WERI-Rb-1 (cell line): Measurements from ENCODE around the gene JRKL.
"Not testable (repeated sequence)": the region's sequence is repeated elsewhere in the genome, so short reads cannot be mapped to it uniquely, and the experiment has no call there.

Source experiments
- DNase-seq: peaks from one replicate; pipeline ENCODE4 v3.0.0-alpha.2; 2020
- H3K27ac ChIP-seq: fragments of 250-450 bp; sonication (Bioruptor Pico); 2 replicates; pipeline ENCODE4 v1.5.1; 2020; ENCODE audit warnings: mild to moderate bottlenecking, moderate library complexity
- H3K27me3 ChIP-seq: fragments of 250-450 bp; sonication (Bioruptor Pico); 2 replicates; pipeline ENCODE4 v1.5.1; 2021; ENCODE audit warnings: mild to moderate bottlenecking, low read depth, moderate library complexity; ENCODE audit not compliant: insufficient read depth, severe bottlenecking
- H3K36me3 ChIP-seq: fragments of 250-450 bp; sonication (Bioruptor Pico); 2 replicates; pipeline ENCODE4 v1.5.1; 2020; ENCODE audit warnings: mild to moderate bottlenecking, moderate library complexity
- H3K4me3 ChIP-seq: 2 replicates; pipeline ENCODE4 v1.5.1; 2011; ENCODE audit warnings: low read depth, mild to moderate bottlenecking, control low read depth, low read length
- H3K9me3 ChIP-seq: fragments of 250-450 bp; sonication (Bioruptor Pico); 2 replicates; pipeline ENCODE4 v1.5.1; 2021; ENCODE audit warnings: mild to moderate bottlenecking, moderate library complexity; ENCODE audit not compliant: severe bottlenecking
- TF ChIP-seq, protein P1 (sequence below): IDR thresholded peaks from 2 replicates; pipeline ENCODE4 v1.5.1; 2011; ENCODE audit warnings: low read depth, mild to moderate bottlenecking, control low read depth, inconsistent platforms, low read length

JRKL gene

DNA sequence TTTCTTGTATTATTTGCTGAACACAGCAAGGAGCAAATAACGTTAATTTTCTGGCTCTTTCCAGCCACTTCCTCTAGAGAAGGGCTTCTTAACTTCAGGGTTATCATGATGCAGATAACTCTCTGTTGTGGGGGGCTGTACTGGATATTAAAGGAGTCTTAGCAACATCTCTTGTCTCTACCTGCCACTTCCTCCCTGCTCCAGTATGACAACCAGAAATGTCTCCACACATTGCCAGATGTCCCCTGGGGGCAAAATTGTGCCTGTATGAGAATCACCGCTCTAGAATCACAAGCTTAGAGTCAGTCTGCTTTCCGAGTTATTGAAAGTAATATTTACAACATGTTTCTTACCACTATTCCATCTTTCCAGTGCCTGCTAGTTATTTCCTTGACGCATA, 6.8 kb downstream of the JRKL start:
- DNase-seq: no peak
- TF ChIP-seq, protein P1, sequence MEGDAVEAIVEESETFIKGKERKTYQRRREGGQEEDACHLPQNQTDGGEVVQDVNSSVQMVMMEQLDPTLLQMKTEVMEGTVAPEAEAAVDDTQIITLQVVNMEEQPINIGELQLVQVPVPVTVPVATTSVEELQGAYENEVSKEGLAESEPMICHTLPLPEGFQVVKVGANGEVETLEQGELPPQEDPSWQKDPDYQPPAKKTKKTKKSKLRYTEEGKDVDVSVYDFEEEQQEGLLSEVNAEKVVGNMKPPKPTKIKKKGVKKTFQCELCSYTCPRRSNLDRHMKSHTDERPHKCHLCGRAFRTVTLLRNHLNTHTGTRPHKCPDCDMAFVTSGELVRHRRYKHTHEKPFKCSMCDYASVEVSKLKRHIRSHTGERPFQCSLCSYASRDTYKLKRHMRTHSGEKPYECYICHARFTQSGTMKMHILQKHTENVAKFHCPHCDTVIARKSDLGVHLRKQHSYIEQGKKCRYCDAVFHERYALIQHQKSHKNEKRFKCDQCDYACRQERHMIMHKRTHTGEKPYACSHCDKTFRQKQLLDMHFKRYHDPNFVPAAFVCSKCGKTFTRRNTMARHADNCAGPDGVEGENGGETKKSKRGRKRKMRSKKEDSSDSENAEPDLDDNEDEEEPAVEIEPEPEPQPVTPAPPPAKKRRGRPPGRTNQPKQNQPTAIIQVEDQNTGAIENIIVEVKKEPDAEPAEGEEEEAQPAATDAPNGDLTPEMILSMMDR: no peak
- Histone ChIP-seq H3K27ac (no peak overlapping the region), H3K36me3 (peaks cover 1% of the 10 kb centered on the region), H3K4me3 (no peak overlapping the region), H3K9me3 (peaks cover 6% of the 10 kb centered on the region), H3K27me3 (no peaks in the 10 kb centered on the region)

DNA sequence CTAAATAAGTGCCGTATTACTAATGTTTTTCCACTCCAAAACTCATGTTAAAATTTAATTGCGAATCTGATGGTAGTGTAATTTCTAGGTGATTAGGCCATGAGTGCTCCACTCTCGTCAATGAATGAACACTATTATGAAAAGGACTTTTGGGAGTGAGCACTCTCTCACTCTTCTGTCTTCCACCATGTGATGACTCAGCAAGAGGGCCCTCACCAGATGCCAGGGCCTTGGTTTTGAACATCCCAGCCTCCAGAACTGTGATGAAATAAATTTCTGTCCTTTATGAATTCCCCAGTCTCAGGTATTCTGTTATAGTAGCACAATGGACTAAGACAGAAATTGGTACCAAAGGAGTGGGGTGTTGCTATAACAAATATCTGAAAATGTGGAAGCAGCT, 8.1 kb downstream of the JRKL start:
- TF ChIP-seq, protein P1: no peak
- H3K4me3 ChIP-seq: no peak overlapping the region
- no peaks in the 10 kb centered on the region for H3K27me3 ChIP-seq
- H3K36me3 ChIP-seq: no peaks in the 10 kb centered on the region
- DNase-seq: no peak
- no peak overlapping the region for H3K27ac ChIP-seq
- no peaks in the 10 kb centered on the region for H3K9me3 ChIP-seq

DNA sequence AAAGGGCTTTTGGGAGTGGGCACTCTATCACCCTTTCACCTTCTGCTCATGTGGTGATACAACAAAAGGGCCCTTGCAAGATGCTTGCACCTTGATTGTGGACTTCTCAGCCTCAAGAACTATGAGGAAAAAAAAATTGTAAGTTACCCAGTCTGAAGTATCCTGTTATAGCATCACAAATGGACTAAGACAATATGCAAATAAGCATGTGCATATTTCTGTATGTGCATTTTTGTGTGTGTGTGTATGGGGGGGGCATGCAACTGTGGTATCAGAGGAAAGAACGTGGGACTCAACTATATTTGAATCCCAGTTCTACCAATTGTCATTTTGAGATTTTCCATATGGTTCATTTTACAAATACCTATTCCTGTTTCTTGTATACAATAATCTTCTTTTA, 10.9 kb downstream of the JRKL start:
- DNase-seq: no peak
- no peaks in the 10 kb centered on the region for H3K36me3 ChIP-seq

DNA sequence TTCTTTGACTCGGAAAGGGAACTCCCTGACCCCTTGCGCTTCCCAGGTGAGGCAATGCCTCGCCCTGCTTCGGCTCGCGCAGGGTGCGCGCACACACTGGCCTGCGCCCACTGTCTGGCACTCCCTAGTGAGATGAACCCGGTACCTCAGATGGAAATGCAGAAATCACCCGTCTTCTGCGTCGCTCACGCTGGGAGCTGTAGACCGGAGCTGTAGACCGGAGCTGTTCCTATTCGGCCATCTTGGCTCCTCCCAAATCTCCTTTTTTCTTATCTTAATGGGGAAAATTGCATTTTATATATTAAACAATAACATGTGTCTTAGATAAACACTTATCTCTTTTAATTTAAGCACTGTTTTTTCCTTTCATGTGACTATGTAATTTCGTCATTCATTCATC, 21.6 kb downstream of the JRKL start:
- H3K36me3 ChIP-seq, H3K27ac ChIP-seq, H3K9me3 ChIP-seq, H3K27me3 ChIP-seq, DNase-seq, H3K4me3 ChIP-seq: not testable (repeated sequence)

More for the DNA sequence above, 10.9 kb downstream of the JRKL start:
- Histone ChIP-seq H3K4me3 (no peak overlapping the region), H3K27me3 (no peaks in the 10 kb centered on the region), H3K27ac (no peak overlapping the region), H3K9me3 (no peaks in the 10 kb centered on the region)
- TF ChIP-seq, protein P1: no peak

DNA sequence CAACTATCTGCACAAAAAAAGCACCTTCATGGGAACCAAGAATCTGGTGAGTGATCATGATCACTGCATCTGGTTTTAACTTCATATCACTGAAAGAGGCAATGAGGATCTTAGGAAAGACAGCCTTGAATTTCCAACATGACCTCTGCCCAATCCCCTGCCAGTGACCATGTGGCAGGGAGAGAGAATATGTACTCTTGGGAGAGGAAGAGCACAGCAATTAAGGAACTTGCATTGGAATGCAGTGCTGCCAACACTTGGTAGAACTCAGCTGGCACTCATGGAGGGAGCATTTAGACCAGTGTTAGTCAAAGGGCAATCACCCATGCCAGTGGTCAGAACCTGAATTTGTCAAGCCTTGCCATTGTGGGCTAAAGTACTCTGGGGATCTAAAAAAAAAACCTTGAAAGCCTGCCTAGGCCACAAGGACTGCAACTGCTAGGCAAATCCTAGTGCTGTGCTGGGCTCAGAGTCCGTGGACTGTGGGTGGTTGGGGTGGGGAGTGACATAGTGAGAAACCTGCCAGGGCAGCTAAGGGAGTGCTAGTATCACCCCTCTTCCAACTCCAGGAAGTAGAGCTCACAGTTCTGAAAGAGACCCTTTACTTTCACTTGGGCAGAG, 23.1 kb downstream of the JRKL start:
- TF ChIP-seq, protein P1: no peak
- Histone ChIP-seq H3K9me3 (no peaks in the 10 kb centered on the region), H3K27me3 (no peaks in the 10 kb centered on the region), H3K4me3 (no peak overlapping the region), H3K27ac (no peak overlapping the region), H3K36me3 (no peaks in the 10 kb centered on the region)
- no peak for DNase-seq

DNA sequence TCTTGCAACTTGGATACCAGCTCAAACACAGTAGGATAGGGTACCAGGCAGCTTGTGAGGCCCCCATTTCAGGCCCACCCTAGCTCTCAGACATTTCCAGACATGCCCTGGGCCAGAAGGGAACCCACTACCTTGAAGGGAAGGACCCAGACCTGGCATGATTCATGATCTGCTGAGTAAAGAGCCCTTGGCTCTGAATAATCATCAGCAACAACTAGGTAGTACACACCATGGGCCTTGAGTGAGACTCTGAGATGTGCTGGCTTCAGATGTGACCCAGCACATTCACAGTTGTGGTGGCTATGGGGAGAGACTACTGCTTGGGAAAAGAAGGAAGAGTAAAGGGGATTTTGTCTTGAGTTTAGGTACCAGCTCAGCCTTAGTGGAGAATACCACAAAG, 23.6 kb downstream of the JRKL start:
- Histone ChIP-seq H3K9me3 (no peaks in the 10 kb centered on the region), H3K4me3 (no peak overlapping the region), H3K27me3 (no peaks in the 10 kb centered on the region), H3K36me3 (no peaks in the 10 kb centered on the region), H3K27ac (no peak overlapping the region)
- DNase-seq: no peak
- TF ChIP-seq, protein P1: no peak
